ENCODE data around the gene ANO7. TPM values are rescaled to one million over a fixed set of nuclear protein-coding genes. Genes with fewer than 3 reads are reported as not detected.

ANO7 gene
- polyA plus RNA-seq, 3 donors, result 0.44 to 2.5 (median 0.56) TPM

DNA sequence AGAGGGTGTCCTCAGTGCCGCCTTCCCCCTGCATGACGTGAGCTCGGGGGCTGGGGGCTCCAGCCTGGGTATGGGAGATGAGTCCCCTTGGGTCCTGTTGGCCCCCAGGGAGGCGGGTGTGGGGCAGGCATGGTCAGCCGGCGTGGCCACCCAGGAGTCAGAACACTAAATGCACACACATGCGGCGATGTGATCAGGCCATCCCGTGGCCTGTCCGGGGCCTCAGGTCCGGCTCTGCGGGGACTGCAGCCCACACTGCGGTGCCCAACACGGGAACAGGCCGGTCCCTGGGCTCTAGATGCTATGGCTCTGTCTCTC is 13.8 kb downstream of the ANO7 start:
- H3K27ac ChIP-seq (ENCODE audit: low read depth, low read length), result no peak overlapping the region
- WGBS, 3 donors, result 86 to 90% (median 87%) methylated on average over 15 of the region's 15 CpGs

- 91 to 96% (median 91%) methylated on average over 7 to 9 of the region's 9 CpGs for WGBS, 3 donors
- H3K27ac ChIP-seq (ENCODE audit: low read depth, low read length), result no peak overlapping the region
These were observed 14.2 kb downstream of the ANO7 start for GRCh38 chr2:241202681-241203080.

DNA sequence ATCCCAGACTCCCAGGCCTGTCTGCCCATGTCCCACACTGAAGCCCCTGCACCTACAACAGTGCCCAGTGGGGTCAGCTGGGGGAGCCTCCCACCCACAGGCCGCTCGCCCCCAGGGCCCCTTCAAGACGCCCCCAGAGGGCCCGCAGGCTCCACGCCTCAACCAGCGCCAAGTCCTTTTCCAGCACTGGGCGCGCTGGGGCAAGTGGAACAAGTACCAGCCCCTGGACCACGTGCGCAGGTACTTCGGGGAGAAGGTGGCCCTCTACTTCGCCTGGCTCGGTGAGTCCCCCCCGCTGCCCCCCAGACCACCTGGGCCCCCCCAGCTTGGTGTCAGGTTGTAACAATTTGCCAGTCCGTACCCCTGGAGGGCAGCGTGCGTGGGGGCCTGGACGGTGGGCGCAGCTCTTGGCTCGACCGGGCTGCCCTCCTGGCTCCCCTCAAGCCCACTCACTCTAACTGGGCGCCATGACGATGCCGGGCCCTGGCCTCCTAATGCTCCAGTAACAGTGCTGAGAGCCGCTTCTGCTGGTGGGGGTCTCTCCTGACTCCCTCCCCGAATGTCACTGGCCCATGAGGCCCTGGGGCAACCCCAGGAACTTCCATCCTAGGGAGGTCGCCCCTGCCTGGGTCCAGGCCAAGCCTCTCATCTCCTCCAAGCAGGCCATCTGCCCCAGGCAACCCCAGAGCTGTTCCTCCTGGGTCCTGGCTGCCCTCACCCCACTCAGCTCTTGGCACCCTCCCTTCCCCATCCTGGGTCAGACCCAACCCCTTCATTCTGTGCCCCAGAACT is 14.9 kb downstream of the ANO7 start:
- WGBS, 3 donors, result 92 to 96% (median 96%) methylated on average over 27 of the region's 27 CpGs
- H3K27ac ChIP-seq (ENCODE audit: low read depth, low read length), result no peak overlapping the region

- H3K27ac ChIP-seq (ENCODE audit: low read depth, low read length), result no peak overlapping the region
- 87 to 92% (median 88%) methylated on average over 10 of the region's 10 CpGs for WGBS, 3 donors
These were observed 15.5 kb downstream of the ANO7 start for GRCh38 chr2:241204010-241204384.

- WGBS, 3 donors, result 63 to 83% (median 77%) methylated on average over 2 to 4 of the region's 4 CpGs
- no peak overlapping the region for H3K27ac ChIP-seq (ENCODE audit: low read depth, low read length)
These were observed 16.0 kb downstream of the ANO7 start for GRCh38 chr2:241204490-241204889.

- no peak overlapping the region for H3K27ac ChIP-seq (ENCODE audit: low read depth, low read length)
- WGBS, 3 donors, result 90 to 98% (median 94%) methylated on average over 3 of the region's 3 CpGs
These were observed 16.6 kb downstream of the ANO7 start for GRCh38 chr2:241205086-241205485.

GRCh38 chr2:241207151-241207550 is 18.7 kb downstream of the ANO7 start:
- no peak overlapping the region for H3K27ac ChIP-seq (ENCODE audit: low read depth, low read length)
- 60 to 88% (median 75%) methylated on average over 1 of the region's 1 CpG for WGBS, 3 donors

DNA sequence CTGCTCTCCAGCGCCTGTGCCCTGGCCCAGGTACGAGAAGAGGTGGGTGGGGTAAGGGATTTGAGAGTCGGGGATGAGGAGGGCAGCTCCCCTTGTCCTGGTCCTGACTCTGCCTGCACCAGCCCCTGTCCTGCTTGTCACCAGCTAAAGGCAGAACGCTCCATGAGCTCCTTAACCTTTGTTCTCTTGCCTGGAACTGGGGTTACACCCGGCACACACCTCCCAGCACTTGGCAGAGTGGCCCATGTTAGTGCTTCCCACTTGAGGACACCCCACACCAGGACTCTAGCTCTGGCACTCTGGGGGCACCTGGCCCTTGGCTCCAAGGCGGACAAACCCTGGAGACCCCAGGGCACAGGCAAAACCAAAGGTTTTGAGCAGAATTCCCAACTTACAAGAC is 19.2 kb downstream of the ANO7 start:
- H3K27ac ChIP-seq (ENCODE audit: low read depth, low read length), result no peak overlapping the region
- WGBS, 3 donors, result 68 to 77% (median 77%) methylated on average over 6 of the region's 6 CpGs

- WGBS, 3 donors, result 62 to 76% (median 70%) methylated on average over 6 of the region's 6 CpGs
- no peak overlapping the region for H3K27ac ChIP-seq (ENCODE audit: low read depth, low read length)
These were observed 19.6 kb downstream of the ANO7 start for GRCh38 chr2:241208058-241208457.

GRCh38 chr2:241209271-241209670 is 20.8 kb downstream of the ANO7 start:
- H3K27ac ChIP-seq (ENCODE audit: low read depth, low read length), result no peak overlapping the region
- WGBS, 3 donors, result 83 to 91% (median 85%) methylated on average over 33 of the region's 33 CpGs

DNA sequence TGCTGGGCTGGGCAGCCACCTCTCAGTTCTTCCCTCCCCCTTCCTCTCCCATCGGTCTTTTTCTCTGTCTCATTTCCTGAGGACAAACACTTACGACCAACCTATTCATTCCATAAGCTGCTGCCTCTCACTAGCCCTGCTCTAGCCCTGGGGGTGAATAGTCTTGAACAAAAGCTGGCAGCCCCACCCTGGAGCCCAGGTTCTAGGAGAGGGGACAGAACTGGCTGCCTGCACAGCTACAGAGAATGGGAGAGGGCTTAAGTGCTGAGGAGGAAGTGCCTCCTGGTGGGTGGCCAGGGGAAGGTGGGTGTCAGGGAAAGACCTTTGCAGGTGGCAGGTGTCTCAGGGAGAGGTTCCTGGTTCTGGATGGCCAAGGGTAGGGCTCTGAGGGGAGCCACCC is 22.8 kb downstream of the ANO7 start:
- no peak overlapping the region for H3K27ac ChIP-seq (ENCODE audit: low read depth, low read length)

GRCh38 chr2:241213041-241213440 is 24.6 kb downstream of the ANO7 start:
- 78 to 86% (median 83%) methylated on average over 13 of the region's 13 CpGs for WGBS, 3 donors
- no peak overlapping the region for H3K27ac ChIP-seq (ENCODE audit: low read depth, low read length)

More for the DNA sequence above, 22.8 kb downstream of the ANO7 start:
- WGBS, 3 donors, result 15 to 51% (median 28%) methylated on average over 2 of the region's 2 CpGs

DNA sequence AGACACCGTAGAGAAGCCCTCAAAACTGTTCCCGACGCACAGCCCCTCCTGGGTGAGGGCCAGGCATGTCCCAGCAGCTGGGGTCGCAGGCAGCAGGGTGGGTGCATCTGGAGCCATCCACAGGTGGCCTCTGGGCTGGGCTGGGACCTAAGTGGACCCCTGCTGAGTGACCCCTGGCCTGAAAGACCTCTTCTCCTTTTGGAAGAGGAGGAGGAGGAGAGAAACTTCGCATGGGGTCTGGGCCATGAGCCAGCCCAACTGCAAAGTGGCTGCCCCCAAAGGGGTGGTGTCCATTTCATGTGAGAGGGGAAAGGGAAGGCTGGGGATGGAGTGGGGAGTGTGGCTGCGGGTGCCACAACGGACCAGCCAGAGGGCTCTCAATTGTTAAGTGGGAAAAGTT is 25.1 kb downstream of the ANO7 start:
- 61 to 76% (median 67%) methylated on average over 7 of the region's 7 CpGs for WGBS, 3 donors
- no peak overlapping the region for H3K27ac ChIP-seq (ENCODE audit: low read depth, low read length)

DNA sequence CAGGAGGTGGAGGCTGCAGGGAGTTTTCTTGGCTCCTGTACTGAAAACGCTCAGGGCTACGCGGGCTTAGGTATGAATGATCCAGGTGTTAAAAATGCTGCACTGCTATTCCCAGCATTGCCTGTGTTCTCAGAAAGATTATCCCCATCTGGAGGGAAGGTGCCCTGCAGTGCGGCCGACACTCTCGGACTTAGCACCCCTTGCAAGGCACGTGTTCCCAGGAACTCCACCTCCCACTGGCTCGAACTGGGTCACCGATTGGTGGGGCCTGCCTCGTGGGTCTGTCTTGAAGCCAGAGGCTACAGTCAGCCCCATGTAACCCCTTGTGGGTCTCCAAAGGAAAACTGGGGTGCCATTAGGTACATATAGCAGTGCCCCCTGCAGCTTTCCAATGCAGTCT is 25.7 kb downstream of the ANO7 start:
- no peak overlapping the region for H3K27ac ChIP-seq (ENCODE audit: low read depth, low read length)
- WGBS, 3 donors, result 52 to 64% (median 63%) methylated on average over 10 of the region's 10 CpGs

GRCh38 chr2:241214766-241215165 is 26.3 kb downstream of the ANO7 start:
- H3K27ac ChIP-seq (ENCODE audit: low read depth, low read length), result no peak overlapping the region
- WGBS, 3 donors, result 77 to 84% (median 81%) methylated on average over 12 of the region's 12 CpGs

DNA sequence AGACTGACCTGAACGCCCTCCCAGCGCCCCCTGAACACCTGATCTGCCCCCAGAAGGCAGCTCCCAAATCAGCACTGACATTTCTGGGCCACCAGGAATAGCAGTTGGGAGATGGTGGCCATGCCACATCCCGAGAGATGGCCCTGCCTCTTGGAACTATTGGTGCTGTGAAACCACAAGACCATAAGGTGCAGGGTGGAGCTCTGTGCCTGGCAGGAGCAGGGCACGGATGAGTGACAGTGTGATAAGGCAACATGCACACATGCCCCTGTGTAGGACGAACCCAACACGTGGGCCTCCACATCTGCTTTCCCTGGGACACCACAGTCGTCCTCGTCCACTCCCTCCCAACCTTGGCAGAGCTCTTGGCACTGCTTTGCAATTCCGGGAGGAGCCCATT is 26.9 kb downstream of the ANO7 start:
- 43 to 58% (median 53%) methylated on average over 9 of the region's 9 CpGs for WGBS, 3 donors

DNA sequence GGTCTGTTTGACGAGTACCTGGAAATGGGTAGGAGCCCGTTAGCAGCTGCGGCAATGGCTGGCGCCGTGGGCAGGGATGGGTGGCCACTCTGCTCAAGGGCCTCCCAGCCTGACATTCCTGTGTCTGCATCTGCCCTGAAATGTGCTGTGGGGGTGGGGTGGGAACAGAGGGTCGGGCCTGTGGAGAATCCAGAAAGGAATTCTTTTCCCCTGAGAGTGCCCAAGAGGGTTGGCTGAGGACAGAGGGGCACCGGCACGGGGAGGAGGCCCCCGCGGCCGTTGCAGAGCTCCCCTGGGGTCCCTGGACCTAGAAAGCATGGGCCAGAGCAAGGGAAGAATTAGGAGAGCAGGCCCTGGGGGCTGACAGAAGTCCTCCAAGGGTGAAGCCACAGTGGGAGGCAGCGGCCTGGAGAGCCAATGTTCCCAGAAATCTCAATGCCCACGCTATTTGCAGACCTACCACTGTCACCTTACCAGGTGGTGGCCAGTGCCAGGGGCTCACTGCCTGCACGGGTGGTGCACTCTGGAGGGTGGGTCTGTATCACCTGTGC is 27.8 kb downstream of the ANO7 start:
- no peak overlapping the region for H3K27ac ChIP-seq (ENCODE audit: low read depth, low read length)
- WGBS, 3 donors, result 59 to 73% (median 64%) methylated on average over 13 to 14 of the region's 14 CpGs

More for the DNA sequence above, 26.9 kb downstream of the ANO7 start:
- no peak overlapping the region for H3K27ac ChIP-seq (ENCODE audit: low read depth, low read length)

DNA sequence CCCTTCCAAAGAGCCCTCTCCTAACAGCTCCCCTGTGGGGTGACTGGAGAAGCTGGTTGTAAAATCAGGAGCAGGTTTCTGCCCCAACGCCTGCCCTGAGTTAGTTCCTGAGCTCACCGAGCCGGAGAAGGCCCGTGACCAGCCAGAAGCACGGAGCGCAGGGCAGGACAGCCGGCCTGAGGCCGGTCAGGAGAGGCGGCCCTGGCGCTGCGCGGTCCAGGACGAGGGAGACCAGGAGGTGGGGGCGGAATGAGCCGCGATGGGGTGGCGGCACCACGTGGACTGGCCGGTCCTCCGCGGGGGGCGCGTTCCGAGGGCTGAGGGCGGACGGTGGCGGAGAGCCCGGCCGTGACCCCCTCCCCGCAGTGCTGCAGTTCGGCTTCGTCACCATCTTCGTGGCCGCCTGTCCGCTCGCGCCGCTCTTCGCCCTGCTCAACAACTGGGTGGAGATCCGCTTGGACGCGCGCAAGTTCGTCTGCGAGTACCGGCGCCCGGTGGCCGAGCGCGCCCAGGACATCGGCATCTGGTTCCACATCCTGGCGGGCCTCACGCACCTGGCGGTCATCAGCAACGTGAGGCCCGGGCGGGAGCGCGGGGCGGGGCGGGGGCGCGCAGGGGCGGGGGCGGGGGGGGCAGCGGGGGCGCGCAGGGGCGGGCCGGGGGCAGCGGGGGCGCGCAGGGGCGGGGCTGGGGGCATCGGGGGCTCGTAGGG is 29.0 kb downstream of the ANO7 start:
- no peak overlapping the region for H3K27ac ChIP-seq (ENCODE audit: low read depth, low read length)
- WGBS, 3 donors, result 0 to 1% (median 1%) methylated on average over 48 to 68 of the region's 77 CpGs

DNA sequence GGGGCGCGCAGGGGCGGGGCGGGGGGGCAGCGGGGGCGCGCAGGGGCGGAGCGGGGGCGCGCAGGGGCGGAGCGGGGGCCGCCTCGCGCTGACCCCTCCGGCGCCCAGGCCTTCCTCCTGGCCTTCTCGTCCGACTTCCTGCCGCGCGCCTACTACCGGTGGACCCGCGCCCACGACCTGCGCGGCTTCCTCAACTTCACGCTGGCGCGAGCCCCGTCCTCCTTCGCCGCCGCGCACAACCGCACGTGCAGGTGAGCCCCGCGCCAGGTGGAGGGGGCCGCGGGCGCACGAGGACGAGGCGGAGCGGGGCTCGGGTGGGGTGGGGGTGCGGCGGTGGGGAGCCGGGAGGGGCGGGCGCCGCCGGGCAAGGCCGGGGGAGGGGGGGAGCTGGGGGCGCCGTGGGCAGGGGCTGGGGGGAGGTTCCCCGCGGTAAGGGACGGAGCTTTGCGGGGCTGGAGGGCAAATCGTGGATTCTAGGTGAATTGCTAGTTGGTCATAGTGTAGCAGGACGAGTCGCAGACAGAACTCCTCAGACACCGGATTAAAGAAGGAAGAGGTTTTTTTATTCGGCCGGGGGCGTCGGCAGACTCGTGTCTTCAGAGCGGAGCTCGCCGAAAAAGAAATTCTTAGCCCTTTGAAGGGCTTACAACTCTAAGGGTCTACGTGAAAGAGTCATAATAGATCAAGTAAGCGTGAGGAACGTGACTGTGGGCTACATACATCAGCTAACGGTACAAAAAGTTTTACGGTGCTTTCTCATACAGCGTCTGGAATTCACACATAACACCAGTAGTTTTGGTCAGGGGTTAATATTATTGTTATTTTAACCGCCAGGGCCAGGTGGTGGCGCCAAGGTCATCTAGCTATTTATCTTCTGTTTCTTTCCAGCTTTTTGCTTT is 29.9 kb downstream of the ANO7 start:
- WGBS, 3 donors, result 1% methylated on average over 42 to 69 of the region's 83 CpGs
- no peak overlapping the region for H3K27ac ChIP-seq (ENCODE audit: low read depth, low read length)
